K562 (cell line): ENCODE data around the gene PUSL1.

Experiments
- HDAC6 ChIP-seq: IDR thresholded peaks from 2 replicates; pipeline ENCODE4 v1.6.1; 2012; ENCODE audit warnings: low read depth, mild to moderate bottlenecking, control low read depth, inconsistent platforms, low read length, moderate library complexity
- KAT8 ChIP-seq: fragments of 450-650 bp; IDR thresholded peaks from 2 replicates; pipeline ENCODE4 v1.6.1; 2016; ENCODE audit warnings: low read depth, mild to moderate bottlenecking

DNA sequence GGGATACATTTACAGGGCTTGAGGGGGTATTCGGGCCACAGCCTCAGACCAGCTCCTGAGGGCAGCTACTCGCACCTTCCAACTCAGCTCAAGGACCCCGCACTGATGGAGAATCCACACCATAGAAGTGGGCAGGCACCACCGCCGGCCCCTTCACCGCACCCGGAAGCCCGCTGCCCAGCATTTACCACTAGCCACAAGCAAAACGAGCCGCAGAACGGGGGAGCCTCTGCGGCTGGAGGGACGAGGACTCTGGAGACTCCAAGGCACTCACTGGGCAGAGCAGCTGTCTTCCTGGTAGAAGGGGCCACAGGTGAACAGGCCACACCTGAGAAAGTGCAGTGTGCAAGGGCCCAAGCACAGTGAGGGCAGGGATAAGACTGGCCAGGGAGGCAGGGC is 40.1 kb upstream of the PUSL1 start:
- TF ChIP-seq HDAC6: no peak
- TF ChIP-seq KAT8: no peak
